Panc1 (cell line): Measurements from ENCODE around the gene TMOD3. TPM values are rescaled to one million over a fixed set of nuclear protein-coding genes. Genes with fewer than 3 reads are reported as not detected.

Source experiments
- ATAC-seq: fragments of 200-7000 bp; cut with Tn5 transposase; 2 replicates; pipeline ENCODE4 v1.9.1; 2020; ENCODE audit warnings: mild to moderate bottlenecking, moderate library complexity
- BruUV-seq: library from RNA; stranded (reverse); fragments of 400-500 nt; replicated peaks from 2 replicates; lab custom pipeline; 2021; lab: Mats Ljungman, UMichigan
- CTCF ChIA-PET: fragments of 300-600 bp; sonication (Branson Sonifier 250); formaldehyde crosslinking; loops from one replicate; lab custom pipeline; 2022; ENCODE audit warnings: antibody characterized with exemption; lab: Charles Lee
- POLR2A ChIA-PET: fragments of 300-600 bp; sonication (Branson Sonifier 250); formaldehyde crosslinking; loops from one replicate; lab custom pipeline; 2022; ENCODE audit warnings: antibody characterized with exemption; lab: Charles Lee
- DNase-seq: peaks from one replicate; pipeline ENCODE4 v3.0.0-alpha.2; 2010; ENCODE audit warnings: low read depth, low spot score
- H3K27ac ChIP-seq: 2 replicates; pipeline ENCODE4 v1.5.1; 2011; ENCODE audit warnings: mild to moderate bottlenecking, low read length, inconsistent platforms
- H3K27me3 ChIP-seq: fragments of 200-500 bp; sonication (Bioruptor generic); 2 replicates; pipeline ENCODE4 v1.6.0; 2014; ENCODE audit warnings: low read length, inconsistent platforms; ENCODE audit not compliant: control insufficient read depth, insufficient read depth
- H3K36me3 ChIP-seq: fragments of 200-500 bp; sonication (Bioruptor generic); 2 replicates; pipeline ENCODE4 v1.5.1; 2014; ENCODE audit warnings: inconsistent platforms, mild to moderate bottlenecking, low read length, moderate library complexity; ENCODE audit not compliant: control insufficient read depth, insufficient read depth
- H3K4me1 ChIP-seq: 2 replicates; pipeline ENCODE4 v1.5.1; 2011; ENCODE audit warnings: inconsistent platforms, mild to moderate bottlenecking, low read length, moderate library complexity; ENCODE audit not compliant: control insufficient read depth, insufficient read depth
- H3K4me3 ChIP-seq, 2 experiments: 2 replicates each; pipeline ENCODE4 v1.5.1; 2011 to 2012; ENCODE audit warnings: low read depth in 2 of 2, low read length in 2 of 2, mild to moderate bottlenecking in 2 of 2, inconsistent platforms in 1 of 2, moderate library complexity in 1 of 2
- H3K9me3 ChIP-seq: fragments of 200-500 bp; sonication (Bioruptor generic); 2 replicates; pipeline ENCODE4 v1.5.1; 2014; ENCODE audit warnings: low read depth, mild to moderate bottlenecking, inconsistent platforms, low read length, moderate library complexity; ENCODE audit not compliant: control insufficient read depth, insufficient read depth
- POLR2AphosphoS5 ChIP-seq: IDR thresholded peaks from 2 replicates; pipeline ENCODE4 v1.6.1; 2012; ENCODE audit warnings: mild to moderate bottlenecking, low read depth, low read length, moderate library complexity
- SIN3A ChIP-seq: IDR thresholded peaks from 2 replicates; pipeline ENCODE4 v1.6.1; 2012; ENCODE audit warnings: low read depth, mild to moderate bottlenecking, low read length, moderate library complexity, borderline replicate concordance; ENCODE audit not compliant: insufficient read depth
- TCF7L2 ChIP-seq: IDR thresholded peaks from 2 replicates; pipeline ENCODE4 v1.6.1; 2011; ENCODE audit warnings: mild to moderate bottlenecking, low read depth, low read length, inconsistent platforms
- in situ Hi-C: cut with HindIII; loops from 2 replicates; pipeline ENCODE4 v1.10.0; 2016; ENCODE audit warnings: low sequenced_read_pairs, low pct_unique_long_range_greater_than_20kb
- intact Hi-C: fragments of 100-400 bp; cut with micrococcal nuclease; formaldehyde crosslinking; loops from one replicate; pipeline ENCODE4 v1.10.0; 2022; ENCODE audit not compliant: unreplicated experiment
- total RNA-seq: library from RNA; stranded (reverse); gene quantifications from one replicate; pipeline ENCODE4 v1.2.1, GENCODE V29; 2021; ENCODE audit not compliant: unreplicated experiment
- TF ChIP-seq, protein P1 (sequence below): fragments of 450-650 bp; IDR thresholded peaks from 2 replicates; pipeline ENCODE4 v1.5.1; 2017; ENCODE audit warnings: mild to moderate bottlenecking
- TF ChIP-seq, protein P2 (sequence below), 2 experiments: IDR thresholded peaks; 2 replicates each; pipeline ENCODE4 v1.6.1; 2011 to 2012; ENCODE audit warnings: low read depth in 2 of 2, control low read depth in 1 of 2, low read length in 1 of 2, mild to moderate bottlenecking in 1 of 2, moderate library complexity in 1 of 2; ENCODE audit not compliant: insufficient read depth in 1 of 2

The TMOD3 gene
- total RNA-seq, 1 experiment from 2014 or later = 53.4 TPM

DNA sequence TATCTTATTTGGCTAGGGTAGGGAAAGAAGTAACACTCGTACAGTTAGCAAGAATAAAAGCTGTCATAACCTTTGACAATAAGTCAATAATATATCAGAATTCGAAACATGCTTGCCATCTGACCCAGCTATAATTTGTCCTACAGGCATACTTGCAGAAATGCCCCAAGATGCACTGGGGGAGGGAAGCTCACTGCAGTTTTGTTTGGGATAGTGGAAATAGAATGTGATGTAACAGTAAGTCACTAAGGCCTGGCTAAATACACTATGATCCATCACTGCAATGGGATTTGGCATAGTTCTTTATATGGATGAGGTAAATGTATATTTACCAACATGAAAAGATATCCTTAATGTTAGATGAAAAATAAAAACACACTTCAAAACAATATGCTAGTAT is 25.5 kb upstream of the TMOD3 start:
- Histone ChIP-seq H3K36me3 (no peaks in the 10 kb centered on the region), H3K4me3 (no peak overlapping the region), H3K4me1 (no peaks in the 10 kb centered on the region), H3K27me3 (no peaks in the 10 kb centered on the region), H3K27ac (no peak overlapping the region), H3K9me3 (no peaks in the 10 kb centered on the region)
- BruUV-seq = no TSS peak
- POLR2A ChIA-PET = no interaction called here
- TF ChIP-seq, protein P1, sequence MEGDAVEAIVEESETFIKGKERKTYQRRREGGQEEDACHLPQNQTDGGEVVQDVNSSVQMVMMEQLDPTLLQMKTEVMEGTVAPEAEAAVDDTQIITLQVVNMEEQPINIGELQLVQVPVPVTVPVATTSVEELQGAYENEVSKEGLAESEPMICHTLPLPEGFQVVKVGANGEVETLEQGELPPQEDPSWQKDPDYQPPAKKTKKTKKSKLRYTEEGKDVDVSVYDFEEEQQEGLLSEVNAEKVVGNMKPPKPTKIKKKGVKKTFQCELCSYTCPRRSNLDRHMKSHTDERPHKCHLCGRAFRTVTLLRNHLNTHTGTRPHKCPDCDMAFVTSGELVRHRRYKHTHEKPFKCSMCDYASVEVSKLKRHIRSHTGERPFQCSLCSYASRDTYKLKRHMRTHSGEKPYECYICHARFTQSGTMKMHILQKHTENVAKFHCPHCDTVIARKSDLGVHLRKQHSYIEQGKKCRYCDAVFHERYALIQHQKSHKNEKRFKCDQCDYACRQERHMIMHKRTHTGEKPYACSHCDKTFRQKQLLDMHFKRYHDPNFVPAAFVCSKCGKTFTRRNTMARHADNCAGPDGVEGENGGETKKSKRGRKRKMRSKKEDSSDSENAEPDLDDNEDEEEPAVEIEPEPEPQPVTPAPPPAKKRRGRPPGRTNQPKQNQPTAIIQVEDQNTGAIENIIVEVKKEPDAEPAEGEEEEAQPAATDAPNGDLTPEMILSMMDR = no peak
- no peak for TF ChIP-seq SIN3A
- TF ChIP-seq POLR2AphosphoS5 = no peak
- no peak for TF ChIP-seq TCF7L2
- TF ChIP-seq, protein P2, sequence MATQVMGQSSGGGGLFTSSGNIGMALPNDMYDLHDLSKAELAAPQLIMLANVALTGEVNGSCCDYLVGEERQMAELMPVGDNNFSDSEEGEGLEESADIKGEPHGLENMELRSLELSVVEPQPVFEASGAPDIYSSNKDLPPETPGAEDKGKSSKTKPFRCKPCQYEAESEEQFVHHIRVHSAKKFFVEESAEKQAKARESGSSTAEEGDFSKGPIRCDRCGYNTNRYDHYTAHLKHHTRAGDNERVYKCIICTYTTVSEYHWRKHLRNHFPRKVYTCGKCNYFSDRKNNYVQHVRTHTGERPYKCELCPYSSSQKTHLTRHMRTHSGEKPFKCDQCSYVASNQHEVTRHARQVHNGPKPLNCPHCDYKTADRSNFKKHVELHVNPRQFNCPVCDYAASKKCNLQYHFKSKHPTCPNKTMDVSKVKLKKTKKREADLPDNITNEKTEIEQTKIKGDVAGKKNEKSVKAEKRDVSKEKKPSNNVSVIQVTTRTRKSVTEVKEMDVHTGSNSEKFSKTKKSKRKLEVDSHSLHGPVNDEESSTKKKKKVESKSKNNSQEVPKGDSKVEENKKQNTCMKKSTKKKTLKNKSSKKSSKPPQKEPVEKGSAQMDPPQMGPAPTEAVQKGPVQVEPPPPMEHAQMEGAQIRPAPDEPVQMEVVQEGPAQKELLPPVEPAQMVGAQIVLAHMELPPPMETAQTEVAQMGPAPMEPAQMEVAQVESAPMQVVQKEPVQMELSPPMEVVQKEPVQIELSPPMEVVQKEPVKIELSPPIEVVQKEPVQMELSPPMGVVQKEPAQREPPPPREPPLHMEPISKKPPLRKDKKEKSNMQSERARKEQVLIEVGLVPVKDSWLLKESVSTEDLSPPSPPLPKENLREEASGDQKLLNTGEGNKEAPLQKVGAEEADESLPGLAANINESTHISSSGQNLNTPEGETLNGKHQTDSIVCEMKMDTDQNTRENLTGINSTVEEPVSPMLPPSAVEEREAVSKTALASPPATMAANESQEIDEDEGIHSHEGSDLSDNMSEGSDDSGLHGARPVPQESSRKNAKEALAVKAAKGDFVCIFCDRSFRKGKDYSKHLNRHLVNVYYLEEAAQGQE (IDR thresholded peaks at IDR 0.05; ENCODE audit: insufficient read depth in 1 of 2, low read depth in 2 of 2, low read length in 1 of 2) = no peak
- CTCF ChIA-PET = no interaction called here
- no peak for DNase-seq
- no peak for ATAC-seq
- intact Hi-C loops (no loop called here), in situ Hi-C loops (no loop called here)

DNA sequence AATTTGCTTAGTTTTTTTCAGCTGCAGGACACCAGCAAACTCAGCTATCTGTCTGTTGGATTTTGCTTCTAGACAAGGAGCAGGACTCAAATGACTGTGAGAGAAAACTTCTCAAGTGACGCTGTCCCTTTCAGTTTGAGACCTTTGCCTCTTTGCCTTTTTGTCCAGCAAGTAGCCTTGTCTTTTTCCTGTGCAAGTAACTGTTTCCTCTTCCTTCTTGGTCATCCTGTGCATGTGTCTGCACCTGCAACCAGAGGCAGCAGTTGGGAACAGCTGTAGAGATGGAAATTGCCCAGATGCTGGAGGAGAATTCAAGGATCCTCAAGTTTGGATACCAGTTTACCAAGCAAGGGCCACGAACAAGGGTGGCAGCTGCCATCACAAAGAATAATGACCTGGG is 23.3 kb upstream of the TMOD3 start:
- Histone ChIP-seq H3K4me3 (no peak overlapping the region), H3K4me1 (no peaks in the 10 kb centered on the region), H3K9me3 (no peaks in the 10 kb centered on the region), H3K27me3 (no peaks in the 10 kb centered on the region), H3K36me3 (no peaks in the 10 kb centered on the region), H3K27ac (no peak overlapping the region)
- no TSS peak for BruUV-seq
- no peak for ATAC-seq
- intact Hi-C loops (no loop called here), in situ Hi-C loops (no loop called here)
- ChIA-PET POLR2A (no interaction called here), CTCF (no interaction called here)
- no peak for DNase-seq
- TF ChIP-seq SIN3A (no peak), POLR2AphosphoS5 (no peak), TCF7L2 (no peak)
- TF ChIP-seq, protein P2 (IDR thresholded peaks at IDR 0.05; ENCODE audit: insufficient read depth in 1 of 2, low read depth in 2 of 2, low read length in 1 of 2) = no peak
- TF ChIP-seq, protein P1 = no peak
